Gastrocnemius medialis (tissue), 4 donors: ENCODE data around the gene VMA21.

ENCODE experiments used
- POLR2A ChIP-seq, 2 donors: fragments of 450-650 bp; IDR thresholded peaks; one replicate each; pipeline ENCODE4 v1.6.1; 2017; ENCODE audit warnings: antibody characterized with exemption in 2 of 2, mild to moderate bottlenecking in 2 of 2, moderate library complexity in 2 of 2
- TF ChIP-seq, protein P1 (sequence below), 5 experiments: fragments of 450-650 bp in 3 of 5; fragments of 200-600 bp in 2 of 5; sonication (generic) in 2 of 5; IDR thresholded peaks in 4 of 5; conservative IDR thresholded peaks in 1 of 5; 1 replicate in 4 of 5; 2 replicates in 1 of 5; pipeline ENCODE4 v1.5.1; 2016 to 2019; ENCODE audit warnings: antibody characterized with exemption in 5 of 5, mild to moderate bottlenecking in 3 of 5, moderate library complexity in 3 of 5

DNA sequence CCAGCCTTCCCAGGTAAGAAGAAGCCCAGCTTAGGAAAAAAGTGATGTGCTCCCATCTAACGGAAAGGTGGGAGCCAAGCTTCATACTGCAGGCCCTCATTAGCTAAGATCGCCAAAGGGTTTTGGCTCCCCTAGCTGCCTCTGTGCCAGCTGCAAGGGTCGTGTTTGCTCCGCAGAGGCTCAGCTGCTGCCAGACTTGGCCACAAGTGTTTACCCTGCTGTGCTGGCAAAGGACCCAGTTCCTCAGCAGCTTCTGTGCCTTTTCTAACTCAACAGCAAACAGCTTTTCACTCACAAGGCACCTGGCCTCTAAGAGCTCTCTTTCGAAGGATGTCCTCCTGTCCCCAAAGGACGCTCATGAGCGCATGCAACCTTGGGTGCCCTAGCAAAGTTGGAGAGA lies 12.2 kb upstream of the VMA21 start:
- TF ChIP-seq, protein P1, sequence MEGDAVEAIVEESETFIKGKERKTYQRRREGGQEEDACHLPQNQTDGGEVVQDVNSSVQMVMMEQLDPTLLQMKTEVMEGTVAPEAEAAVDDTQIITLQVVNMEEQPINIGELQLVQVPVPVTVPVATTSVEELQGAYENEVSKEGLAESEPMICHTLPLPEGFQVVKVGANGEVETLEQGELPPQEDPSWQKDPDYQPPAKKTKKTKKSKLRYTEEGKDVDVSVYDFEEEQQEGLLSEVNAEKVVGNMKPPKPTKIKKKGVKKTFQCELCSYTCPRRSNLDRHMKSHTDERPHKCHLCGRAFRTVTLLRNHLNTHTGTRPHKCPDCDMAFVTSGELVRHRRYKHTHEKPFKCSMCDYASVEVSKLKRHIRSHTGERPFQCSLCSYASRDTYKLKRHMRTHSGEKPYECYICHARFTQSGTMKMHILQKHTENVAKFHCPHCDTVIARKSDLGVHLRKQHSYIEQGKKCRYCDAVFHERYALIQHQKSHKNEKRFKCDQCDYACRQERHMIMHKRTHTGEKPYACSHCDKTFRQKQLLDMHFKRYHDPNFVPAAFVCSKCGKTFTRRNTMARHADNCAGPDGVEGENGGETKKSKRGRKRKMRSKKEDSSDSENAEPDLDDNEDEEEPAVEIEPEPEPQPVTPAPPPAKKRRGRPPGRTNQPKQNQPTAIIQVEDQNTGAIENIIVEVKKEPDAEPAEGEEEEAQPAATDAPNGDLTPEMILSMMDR (IDR thresholded peaks at IDR 0.05 in 4 of 5, conservative IDR thresholded peaks at IDR 0.05 in 1 of 5): no peak
- no peak for TF ChIP-seq POLR2A (IDR thresholded peaks at IDR 0.05)
